GM10266 (cell line): Measurements from ENCODE around the gene HIGD1A.

Experiments
- DNase-seq: peaks from one replicate; pipeline ENCODE4 v3.0.0; 2012; ENCODE audit errors: extremely low spot score
- CTCF ChIP-seq: IDR thresholded peaks from 2 replicates; pipeline ENCODE4 v1.5.1; 2012; ENCODE audit warnings: mild to moderate bottlenecking, low read depth; ENCODE audit not compliant: control insufficient read depth, insufficient read depth; ENCODE audit errors: missing control alignments

HIGD1A gene

GRCh38 chr3:42827654-42828053, 23.4 kb upstream of the HIGD1A start:
- no peak for DNase-seq
- TF ChIP-seq CTCF: no peak

- no peak for TF ChIP-seq CTCF
- DNase-seq: no peak
Measured at GRCh38 chr3:42827023-42827422, 22.7 kb upstream of the HIGD1A start.

- TF ChIP-seq CTCF: no peak
- no peak for DNase-seq
Measured at GRCh38 chr3:42826141-42826540, 21.9 kb upstream of the HIGD1A start.

- TF ChIP-seq CTCF: no peak
- DNase-seq: no peak
Measured at GRCh38 chr3:42823351-42823750, 19.1 kb upstream of the HIGD1A start.

- DNase-seq: no peak
- no peak for TF ChIP-seq CTCF
Measured at GRCh38 chr3:42822828-42823227, 18.5 kb upstream of the HIGD1A start.

GRCh38 chr3:42820746-42821051, 16.4 kb upstream of the HIGD1A start:
- DNase-seq: no peak
- no peak for TF ChIP-seq CTCF

- no peak for DNase-seq
- no peak for TF ChIP-seq CTCF
Measured at GRCh38 chr3:42819351-42819965, 15.2 kb upstream of the HIGD1A start.
